NCI-H524 treated with DMSO at 0.1 percent for 48 hours (cell line): ENCODE results near the gene TEAD4.

Source experiments
- DNase-seq: peaks from one replicate; lab custom pipeline; 2025; lab: John Stamatoyannopoulos, UW

The TEAD4 gene

GRCh38 chr12:3083241-3083920, 124.2 kb downstream of the TEAD4 start:
- no peak for DNase-seq

- no peak for DNase-seq
These were observed 124.7 kb downstream of the TEAD4 start for GRCh38 chr12:3083921-3084347.

GRCh38 chr12:3084742-3085141, 125.5 kb downstream of the TEAD4 start:
- DNase-seq: no peak

GRCh38 chr12:3085341-3086139, 126.3 kb downstream of the TEAD4 start:
- no peak for DNase-seq

- DNase-seq: no peak
These were observed 127.0 kb downstream of the TEAD4 start for GRCh38 chr12:3086211-3086610.

GRCh38 chr12:3086729-3087323, 127.6 kb downstream of the TEAD4 start:
- DNase-seq: no peak

- DNase-seq: no peak
These were observed 128.8 kb downstream of the TEAD4 start for GRCh38 chr12:3087758-3088650.

GRCh38 chr12:3089588-3089987, 130.4 kb downstream of the TEAD4 start:
- no peak for DNase-seq
